GM21717 (cell line): Measurements from ENCODE around the gene PODXL2.
"Not testable (repeated sequence)": the region's sequence is repeated elsewhere in the genome, so short reads cannot be mapped to it uniquely, and the experiment has no call there.

Source experiments
- ATAC-seq: cut with Tn5 transposase; IDR thresholded peaks from one replicate; pipeline ENCODE4 v1.9.1; 2021; ENCODE audit warnings: mild to moderate bottlenecking, moderate library complexity; ENCODE audit not compliant: unreplicated experiment

The PODXL2 gene

GRCh38 chr3:127605547-127605946 is 23.4 kb upstream of the PODXL2 start:
- ATAC-seq, result not testable (repeated sequence)

- no peak for ATAC-seq
Measured at GRCh38 chr3:127606086-127606805, 22.7 kb upstream of the PODXL2 start.

GRCh38 chr3:127606981-127607595 is 21.9 kb upstream of the PODXL2 start:
- ATAC-seq, result no peak

- ATAC-seq, result no peak
Measured at GRCh38 chr3:127607675-127608361, 21.2 kb upstream of the PODXL2 start.

GRCh38 chr3:127608362-127608718 is 20.6 kb upstream of the PODXL2 start:
- no peak for ATAC-seq

GRCh38 chr3:127610105-127610504 is 18.9 kb upstream of the PODXL2 start:
- no peak for ATAC-seq

- ATAC-seq, result no peak
Measured at GRCh38 chr3:127611251-127611650, 17.7 kb upstream of the PODXL2 start.

- ATAC-seq, result no peak
Measured at GRCh38 chr3:127612966-127613365, 16.0 kb upstream of the PODXL2 start.

- ATAC-seq, result no peak
Measured at GRCh38 chr3:127613406-127613805, 15.6 kb upstream of the PODXL2 start.

- no peak for ATAC-seq
Measured at GRCh38 chr3:127614928-127615589, 13.9 kb upstream of the PODXL2 start.

- no peak for ATAC-seq
Measured at GRCh38 chr3:127615631-127616305, 13.2 kb upstream of the PODXL2 start.

GRCh38 chr3:127616836-127617605 is 12.0 kb upstream of the PODXL2 start:
- no peak for ATAC-seq

GRCh38 chr3:127618891-127619290 is 10.1 kb upstream of the PODXL2 start:
- ATAC-seq, result no peak

- no peak for ATAC-seq
Measured at GRCh38 chr3:127620637-127621375, 8.2 kb upstream of the PODXL2 start.

GRCh38 chr3:127622031-127622430 is 7.0 kb upstream of the PODXL2 start:
- no peak for ATAC-seq

- ATAC-seq, result no peak
Measured at GRCh38 chr3:127622772-127623576, 6.0 kb upstream of the PODXL2 start.

- ATAC-seq, result no peak
Measured at GRCh38 chr3:127624063-127624462, 4.9 kb upstream of the PODXL2 start.

- ATAC-seq, result no peak
Measured at GRCh38 chr3:127625821-127626220, 3.2 kb upstream of the PODXL2 start.

- ATAC-seq, result no peak
Measured at GRCh38 chr3:127628426-127628787, 578 bp upstream of the PODXL2 start.
